NCI-H345 (cell line): Measurements from ENCODE around the gene PHLDA2.

Source experiments
- DNase-seq: peaks from one replicate; lab custom pipeline; 2025; lab: John Stamatoyannopoulos, UW

Gene PHLDA2

GRCh38 chr11:2897048-2897447 lies 32.2 kb downstream of the PHLDA2 start:
- no peak for DNase-seq

GRCh38 chr11:2896047-2896446 lies 33.2 kb downstream of the PHLDA2 start:
- DNase-seq: no peak

- DNase-seq: no peak
These were observed 35.3 kb downstream of the PHLDA2 start for GRCh38 chr11:2893935-2894334.

- DNase-seq: no peak
These were observed 36.2 kb downstream of the PHLDA2 start for GRCh38 chr11:2892967-2893528.

- DNase-seq: peak; percentile 64
These were observed 36.8 kb downstream of the PHLDA2 start for GRCh38 chr11:2892215-2892966.

DNA sequence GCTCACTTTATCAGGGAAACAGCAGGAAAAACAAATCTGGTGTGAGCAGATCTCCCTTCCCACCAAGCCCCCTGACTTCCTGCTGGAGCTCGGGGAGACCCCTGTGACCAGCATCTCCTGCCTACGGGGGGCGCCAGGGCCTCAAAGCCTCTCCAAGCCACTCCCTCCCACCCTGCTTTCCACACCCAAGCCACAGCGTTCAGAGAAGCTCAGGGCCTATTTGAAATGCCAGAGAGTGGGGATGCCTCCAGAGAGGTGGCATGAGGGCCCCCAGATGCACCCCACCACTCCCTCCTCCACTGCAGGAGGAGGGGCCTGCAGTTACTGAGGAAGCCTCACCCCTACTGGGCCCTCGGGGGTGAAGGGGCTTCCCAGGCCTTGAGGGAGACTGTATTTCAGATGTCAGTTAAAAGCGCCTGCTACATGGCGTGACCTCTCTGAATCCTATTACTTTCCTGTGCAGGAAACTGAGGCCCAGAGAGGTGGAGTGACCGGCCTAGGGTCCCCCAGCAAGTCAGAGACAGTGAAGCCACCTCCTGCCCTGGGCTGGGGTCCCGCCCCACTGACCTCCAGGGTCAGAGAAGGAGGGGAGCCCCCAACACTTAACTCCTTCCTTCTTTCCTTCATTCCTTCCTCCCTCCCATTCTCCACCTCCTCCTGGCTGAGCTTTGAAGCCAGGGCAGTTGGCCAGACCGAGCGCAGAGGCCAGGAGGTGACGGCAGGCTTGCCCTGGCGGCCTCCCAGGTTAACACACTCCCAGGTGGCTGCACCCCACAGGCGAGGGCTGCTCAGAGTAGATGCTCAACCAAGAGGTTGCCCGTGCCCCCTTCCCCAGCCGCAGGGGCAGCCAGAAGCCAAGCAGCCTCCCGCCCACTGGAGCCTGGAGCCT lies 37.6 kb downstream of the PHLDA2 start:
- DNase-seq: no peak

- peak; percentile 81 for DNase-seq
These were observed 38.5 kb downstream of the PHLDA2 start for GRCh38 chr11:2890466-2891294.

GRCh38 chr11:2889362-2890273 lies 39.6 kb downstream of the PHLDA2 start:
- DNase-seq: peak; percentile 27

- peak; percentile 85 for DNase-seq
These were observed 40.8 kb downstream of the PHLDA2 start for GRCh38 chr11:2888266-2888968.

DNA sequence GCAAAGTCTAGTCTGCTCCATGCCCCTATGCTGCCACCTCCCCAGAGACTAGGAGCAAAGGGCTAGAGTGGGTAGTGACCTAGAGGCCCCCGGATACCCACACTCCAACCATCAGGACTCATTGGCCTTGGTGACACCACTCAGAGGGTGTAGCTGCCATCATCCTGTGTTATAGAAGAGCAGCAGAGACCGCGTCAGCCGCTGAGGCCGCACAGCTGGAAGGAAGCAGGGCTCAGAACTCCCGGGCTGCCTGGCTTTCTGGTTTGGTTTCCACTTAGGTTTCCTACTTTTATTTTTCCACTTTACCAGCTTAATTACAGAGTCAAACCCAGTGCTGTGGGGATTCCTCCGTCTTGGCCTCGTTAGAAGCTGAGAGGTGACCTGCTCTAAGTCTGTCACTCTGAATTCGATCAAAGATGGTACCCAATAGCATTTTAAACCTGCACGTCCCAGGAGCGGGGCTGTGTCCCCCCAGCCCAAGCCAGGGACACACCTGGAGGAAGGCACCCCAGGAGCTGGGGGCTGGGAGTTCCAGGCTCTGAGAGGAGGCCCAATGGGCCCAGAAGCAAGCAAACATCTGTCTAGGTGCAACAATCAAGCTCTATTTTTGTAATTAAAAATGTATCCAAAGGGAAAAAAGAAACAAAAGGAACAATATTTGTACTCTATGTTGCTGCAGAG lies 41.6 kb downstream of the PHLDA2 start:
- DNase-seq: no peak

DNA sequence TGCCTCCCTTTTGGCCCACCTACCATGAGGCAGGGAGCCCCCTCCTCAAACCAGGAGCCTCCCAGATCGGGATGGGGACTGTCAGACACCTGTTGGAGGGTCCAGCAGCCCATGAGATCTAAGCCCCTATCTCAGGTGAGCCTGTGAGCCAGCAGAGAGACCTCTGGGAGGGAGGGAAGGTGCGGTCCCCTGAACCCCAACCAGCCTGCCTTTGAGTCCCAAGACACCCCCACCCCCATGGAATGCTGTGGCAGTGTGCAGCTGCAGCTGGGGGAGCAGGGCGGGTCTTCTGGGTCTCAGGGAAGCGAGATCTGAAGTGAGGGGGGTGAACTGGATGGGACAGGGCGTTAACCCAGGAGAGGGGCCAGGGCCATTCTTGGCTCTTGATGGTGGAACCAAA lies 42.3 kb downstream of the PHLDA2 start:
- DNase-seq: no peak

DNA sequence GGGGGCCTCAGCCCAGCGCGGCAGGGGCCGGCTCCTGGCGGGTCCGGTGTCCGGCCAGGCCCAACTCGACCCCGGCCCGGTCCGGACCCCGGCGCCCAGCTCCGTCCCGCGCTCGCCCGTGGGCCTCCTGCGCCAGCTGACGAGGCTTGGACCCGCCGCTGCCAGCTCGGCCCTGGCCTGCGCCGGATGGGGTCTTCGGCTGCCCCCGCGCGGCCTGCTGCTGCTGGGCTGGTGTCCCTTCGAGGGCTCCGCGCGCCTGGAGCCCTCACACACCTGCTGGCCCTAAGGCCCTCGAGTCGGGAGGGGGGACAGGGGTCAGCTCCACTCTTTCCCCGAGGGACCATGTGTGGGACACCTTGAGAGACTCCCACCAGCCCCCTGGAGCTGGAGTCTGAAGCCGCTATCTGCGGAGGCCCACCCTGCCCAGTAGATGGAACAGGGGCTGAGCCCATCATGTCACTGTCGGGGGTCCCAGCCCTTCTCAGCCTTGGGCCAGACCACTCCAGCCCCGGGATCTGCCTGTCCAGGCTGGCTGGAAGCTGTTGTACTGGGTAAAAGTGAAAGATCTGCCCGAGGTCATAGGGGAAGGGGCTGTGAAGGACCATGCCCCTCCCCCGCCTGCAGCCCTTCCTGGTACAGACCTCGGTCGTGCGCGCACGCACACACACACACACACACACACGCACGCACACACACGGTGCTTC lies 42.9 kb downstream of the PHLDA2 start:
- DNase-seq: no peak

DNA sequence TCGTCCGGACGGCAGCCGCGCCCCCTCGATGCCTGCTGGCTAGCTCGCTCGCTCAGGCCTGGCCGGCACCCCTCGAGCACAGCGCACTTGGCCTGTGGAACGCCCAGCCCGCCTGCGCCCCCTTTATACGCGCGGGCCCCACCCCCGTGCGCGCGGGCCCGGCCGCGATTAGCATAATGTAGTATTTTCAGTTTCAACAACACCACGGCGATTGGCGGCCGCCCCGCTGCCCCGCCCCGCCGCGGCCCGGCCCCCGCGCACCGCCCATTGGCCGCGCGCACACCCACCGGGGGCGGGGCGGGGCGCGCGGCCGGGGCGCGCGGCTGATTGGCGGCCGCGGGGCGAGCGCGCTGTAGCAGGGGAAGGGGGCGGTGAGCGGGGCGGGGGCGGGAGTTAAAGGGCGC lies 43.5 kb downstream of the PHLDA2 start, which contains the start of gene CDKN1C:
Gene CDKN1C, minus strand, starts transcription at position 98 of the 404 bp plus-strand sequence. CDS start 319 bp downstream, outside the sequence.
- peak; percentile 87 for DNase-seq

- DNase-seq: peak; percentile 52
These were observed 44.1 kb downstream of the PHLDA2 start for GRCh38 chr11:2885017-2885677.

DNA sequence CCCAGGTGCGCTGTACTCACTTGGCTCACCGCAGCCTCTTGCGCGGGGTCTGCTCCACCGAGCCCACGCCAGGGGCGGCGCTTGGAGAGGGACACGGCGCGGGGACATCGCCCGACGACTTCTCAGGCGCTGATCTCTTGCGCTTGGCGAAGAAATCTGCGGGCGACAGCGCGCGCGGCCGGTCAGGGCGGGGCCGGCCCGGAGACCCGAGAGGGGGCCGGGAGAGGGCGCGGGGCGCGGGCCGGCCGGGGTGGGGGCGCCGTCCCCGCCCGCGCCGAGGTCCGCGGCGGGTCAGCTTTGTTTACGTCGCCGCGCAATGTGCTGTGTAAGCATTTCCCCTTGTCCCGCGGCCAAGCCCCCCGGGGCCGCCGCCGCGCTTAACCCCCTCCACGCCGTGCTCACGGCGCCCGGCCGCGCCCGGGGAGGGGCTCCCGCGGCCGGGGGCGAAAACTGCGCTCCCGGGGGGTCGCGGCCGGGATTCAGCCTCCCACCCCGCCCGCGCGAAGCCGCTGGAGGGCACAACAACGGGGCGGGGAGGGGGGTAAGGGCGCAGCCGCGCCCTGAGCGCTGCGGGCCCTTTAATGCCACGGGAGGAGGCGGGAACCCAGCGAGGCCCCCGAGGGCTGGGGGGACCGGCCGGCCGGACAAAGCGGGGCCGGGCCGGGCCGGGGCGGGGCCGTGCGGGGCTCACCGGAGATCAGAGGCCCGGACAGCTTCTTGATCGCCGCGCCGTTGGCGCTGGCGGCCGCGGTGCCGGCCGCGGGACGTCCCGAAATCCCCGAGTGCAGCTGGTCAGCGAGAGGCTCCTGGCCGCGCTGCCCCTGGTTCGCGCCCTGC lies 45.0 kb downstream of the PHLDA2 start:
- no peak for DNase-seq

DNA sequence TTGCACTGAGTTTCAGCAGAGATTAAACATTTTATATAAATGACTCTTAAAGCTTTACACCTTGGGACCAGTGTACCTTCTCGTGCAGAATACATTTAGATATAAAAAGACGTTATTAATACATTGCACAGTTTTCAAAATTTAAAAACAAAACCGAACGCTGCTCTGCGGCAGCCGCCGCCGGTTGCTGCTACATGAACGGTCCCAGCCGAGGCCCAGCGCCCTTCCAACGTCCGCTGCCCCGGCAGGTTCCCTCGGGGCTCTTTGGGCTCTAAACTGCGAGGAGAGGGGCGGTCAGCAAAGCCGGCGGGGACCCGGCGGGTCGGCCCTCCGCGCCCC lies 45.6 kb downstream of the PHLDA2 start:
- DNase-seq: no peak

DNA sequence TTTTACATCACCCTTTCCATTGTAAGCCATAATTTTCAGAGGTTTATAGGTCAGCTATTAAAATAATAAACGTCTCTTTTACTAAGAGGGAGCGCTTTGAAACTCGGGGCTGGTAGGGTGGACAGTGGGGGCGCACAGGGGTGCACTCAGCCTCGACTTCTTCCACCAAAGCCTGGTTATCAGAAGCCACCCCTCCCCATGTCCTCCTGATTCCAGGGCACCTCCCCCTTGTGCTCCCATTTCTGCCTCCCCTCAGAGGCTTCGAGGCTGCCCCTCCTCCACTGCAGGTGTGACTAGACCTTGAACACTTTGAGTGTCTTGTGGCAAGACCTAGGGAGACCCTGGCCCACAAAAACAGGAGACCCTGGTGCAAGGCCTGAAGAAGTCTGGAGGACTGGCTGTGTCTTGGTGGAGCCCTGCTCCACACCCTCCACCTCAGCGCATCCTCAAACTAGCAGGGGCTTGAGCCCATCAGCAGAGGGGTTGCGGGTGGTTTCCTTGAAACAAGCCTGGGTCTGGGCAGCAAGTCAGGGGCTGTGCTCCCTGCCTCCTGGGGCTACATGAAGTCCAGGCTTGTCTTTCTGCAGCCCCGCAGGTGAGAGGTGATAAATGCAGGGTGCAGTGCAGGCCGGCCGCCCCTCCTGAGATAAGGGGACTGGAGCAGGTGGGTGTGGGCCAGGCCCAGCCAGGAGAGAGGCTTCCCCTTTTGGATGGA lies 46.7 kb downstream of the PHLDA2 start:
- DNase-seq: no peak
